Hematopoietic multipotent progenitor cell treated with erythropoietin and hydrocortisone succinate and interleukin-3 and kit ligand, for 4 days (in vitro differentiated cells): Measurements from ENCODE around the gene PCDH1.

ENCODE experiments used
- DNase-seq: peaks from one replicate; pipeline ENCODE4 v3.0.0-alpha.2; 2015

PCDH1 gene

GRCh38 chr5:141805874-141806595 lies 72.2 kb downstream of the PCDH1 start:
- no peak for DNase-seq

- DNase-seq: no peak
Observed at GRCh38 chr5:141804475-141804874, 73.7 kb downstream of the PCDH1 start.
